OCI-LY7 (cell line): ENCODE results near the gene DISC1. TPM values are rescaled to one million over a fixed set of nuclear protein-coding genes. Genes with fewer than 3 reads are reported as not detected.

Experiments
- BruUV-seq: library from RNA; stranded (reverse); fragments of 400-500 nt; replicated peaks from 2 replicates; lab custom pipeline; 2021; lab: Mats Ljungman, UMichigan
- CTCF ChIA-PET: fragments of 300-600 bp; sonication (Branson Sonifier 250); formaldehyde crosslinking; loops from one replicate; lab custom pipeline; 2022; ENCODE audit warnings: antibody characterized with exemption; ENCODE audit not compliant: unreplicated experiment; lab: Charles Lee
- POLR2A ChIA-PET: fragments of 300-600 bp; sonication (Branson Sonifier 250); formaldehyde crosslinking; loops from one replicate; lab custom pipeline; 2022; ENCODE audit warnings: antibody characterized with exemption; lab: Charles Lee
- DNase-seq: peaks from one replicate; pipeline ENCODE4 v3.0.0-alpha.2; 2015; ENCODE audit warnings: low spot score
- H2AFZ ChIP-seq: fragments of 200-600 bp; sonication (generic), shearing (Covaris generic); 2 replicates; pipeline ENCODE4 v1.6.1; 2014; ENCODE audit warnings: mild to moderate bottlenecking, antibody characterized with exemption, low read length, moderate library complexity
- H3K27ac ChIP-seq: fragments of 200-600 bp; sonication (generic); 2 replicates; pipeline ENCODE4 v1.5.1; 2014; ENCODE audit warnings: mixed run types, low read depth, mild to moderate bottlenecking, moderate library complexity, low read length, inconsistent platforms; ENCODE audit not compliant: poor library complexity, severe bottlenecking
- H3K36me3 ChIP-seq: fragments of 200-600 bp; sonication (generic); 2 replicates; pipeline ENCODE4 v1.6.1; 2014; ENCODE audit warnings: mild to moderate bottlenecking, antibody characterized with exemption, low read length, moderate library complexity, mixed read lengths; ENCODE audit not compliant: insufficient read depth
- H3K4me1 ChIP-seq: fragments of 200-600 bp; sonication (generic); 2 replicates; pipeline ENCODE4 v1.5.1; 2014; ENCODE audit warnings: mild to moderate bottlenecking, low read length; ENCODE audit not compliant: insufficient read depth, poor library complexity, severe bottlenecking
- H3K4me2 ChIP-seq: fragments of 200-600 bp; sonication (generic); 2 replicates; pipeline ENCODE4 v1.6.1; 2014; ENCODE audit warnings: mild to moderate bottlenecking, low read length
- H3K4me3 ChIP-seq: fragments of 200-600 bp; sonication (generic); 2 replicates; pipeline ENCODE4 v1.5.1; 2014; ENCODE audit warnings: mild to moderate bottlenecking, low read depth, low read length; ENCODE audit not compliant: poor library complexity, severe bottlenecking
- H3K79me2 ChIP-seq: fragments of 200-600 bp; sonication (generic); 2 replicates; pipeline ENCODE4 v1.6.1; 2016; ENCODE audit warnings: low read depth, mild to moderate bottlenecking, low read length, moderate library complexity, mixed read lengths; ENCODE audit not compliant: insufficient read depth
- H3K9me2 ChIP-seq: fragments of 200-600 bp; sonication (generic); 2 replicates; pipeline ENCODE4 v1.6.1; 2016; ENCODE audit warnings: mild to moderate bottlenecking, low read length, mixed read lengths; ENCODE audit not compliant: insufficient read depth
- H3K9me3 ChIP-seq: fragments of 200-600 bp; sonication (generic); 2 replicates; pipeline ENCODE4 v1.6.1; 2014; ENCODE audit warnings: mild to moderate bottlenecking, mixed run types, low read length, mixed read lengths
- H4K20me1 ChIP-seq: fragments of 200-600 bp; sonication (generic); 2 replicates; pipeline ENCODE4 v1.6.1; 2014; ENCODE audit warnings: mild to moderate bottlenecking, antibody characterized with exemption, low read length, moderate library complexity, mixed read lengths; ENCODE audit not compliant: insufficient read depth
- EZH2phosphoT487 ChIP-seq: fragments of 200-600 bp; sonication (generic); IDR thresholded peaks from 2 replicates; pipeline ENCODE4 v1.6.1; 2018; ENCODE audit warnings: low read depth, borderline replicate concordance, mild to moderate bottlenecking, mixed run types, antibody characterized with exemption, low read length, moderate library complexity, mixed read lengths
- intact Hi-C: fragments of 100-400 bp; cut with micrococcal nuclease; formaldehyde crosslinking; loops from one replicate; pipeline ENCODE4 v1.10.0; 2022; ENCODE audit not compliant: unreplicated experiment
- total RNA-seq, 2 experiments: library from RNA; depleted of rRNA in 1 of 2; stranded (reverse); fragments of >200 nt in 1 of 2; shearing (Covaris generic) in 1 of 2; gene quantifications; 2 replicates each; pipeline ENCODE4 v1.2.3, GENCODE V29; 2014 to 2022
- TF ChIP-seq, protein P1 (sequence below): fragments of 200-600 bp; sonication (generic); conservative IDR thresholded peaks from 2 replicates; pipeline ENCODE4 v1.5.1; 2014; ENCODE audit warnings: mild to moderate bottlenecking, antibody characterized with exemption, low read length, moderate library complexity, mixed read lengths

DISC1 gene
- total RNA-seq, 2 experiments from 2014 or later: 0.91 TPM; not detected in 1

DNA sequence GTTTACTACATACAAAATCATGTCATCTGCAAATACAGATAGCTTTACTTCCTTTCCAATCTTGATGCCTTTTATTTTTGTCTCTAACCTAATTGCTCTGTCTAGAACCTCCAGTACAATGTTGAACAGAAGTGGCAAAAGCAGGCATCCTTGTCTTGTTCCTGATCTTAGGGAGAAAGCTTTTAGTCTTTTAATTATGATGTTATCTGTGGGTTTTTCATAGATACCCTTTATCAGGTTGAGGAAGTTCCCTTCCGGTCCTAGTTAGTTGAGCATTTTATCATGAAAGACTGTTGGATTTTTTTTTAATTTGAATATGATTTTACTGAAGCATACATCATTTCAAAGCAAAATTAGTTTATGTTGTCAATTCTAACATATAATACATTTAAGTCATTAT is 45.7 kb upstream of the DISC1 start:
- intact Hi-C loops: no loop called here
- Histone ChIP-seq H2AFZ (no peak overlapping the region), H3K9me2 (no peaks in the 10 kb centered on the region), H3K36me3 (no peaks in the 10 kb centered on the region), H3K4me3 (no peak overlapping the region), H3K9me3 (no peaks in the 10 kb centered on the region), H3K4me1 (no peaks in the 10 kb centered on the region), H3K79me2 (no peaks in the 10 kb centered on the region), H3K4me2 (no peak overlapping the region), H4K20me1 (no peaks in the 10 kb centered on the region), H3K27ac (no peak overlapping the region)
- TF ChIP-seq EZH2phosphoT487: no peak
- TF ChIP-seq, protein P1, sequence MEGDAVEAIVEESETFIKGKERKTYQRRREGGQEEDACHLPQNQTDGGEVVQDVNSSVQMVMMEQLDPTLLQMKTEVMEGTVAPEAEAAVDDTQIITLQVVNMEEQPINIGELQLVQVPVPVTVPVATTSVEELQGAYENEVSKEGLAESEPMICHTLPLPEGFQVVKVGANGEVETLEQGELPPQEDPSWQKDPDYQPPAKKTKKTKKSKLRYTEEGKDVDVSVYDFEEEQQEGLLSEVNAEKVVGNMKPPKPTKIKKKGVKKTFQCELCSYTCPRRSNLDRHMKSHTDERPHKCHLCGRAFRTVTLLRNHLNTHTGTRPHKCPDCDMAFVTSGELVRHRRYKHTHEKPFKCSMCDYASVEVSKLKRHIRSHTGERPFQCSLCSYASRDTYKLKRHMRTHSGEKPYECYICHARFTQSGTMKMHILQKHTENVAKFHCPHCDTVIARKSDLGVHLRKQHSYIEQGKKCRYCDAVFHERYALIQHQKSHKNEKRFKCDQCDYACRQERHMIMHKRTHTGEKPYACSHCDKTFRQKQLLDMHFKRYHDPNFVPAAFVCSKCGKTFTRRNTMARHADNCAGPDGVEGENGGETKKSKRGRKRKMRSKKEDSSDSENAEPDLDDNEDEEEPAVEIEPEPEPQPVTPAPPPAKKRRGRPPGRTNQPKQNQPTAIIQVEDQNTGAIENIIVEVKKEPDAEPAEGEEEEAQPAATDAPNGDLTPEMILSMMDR: no peak
- no peak for DNase-seq
- ChIA-PET CTCF (no interaction called here), POLR2A (no interaction called here)
- no TSS peak for BruUV-seq

DNA sequence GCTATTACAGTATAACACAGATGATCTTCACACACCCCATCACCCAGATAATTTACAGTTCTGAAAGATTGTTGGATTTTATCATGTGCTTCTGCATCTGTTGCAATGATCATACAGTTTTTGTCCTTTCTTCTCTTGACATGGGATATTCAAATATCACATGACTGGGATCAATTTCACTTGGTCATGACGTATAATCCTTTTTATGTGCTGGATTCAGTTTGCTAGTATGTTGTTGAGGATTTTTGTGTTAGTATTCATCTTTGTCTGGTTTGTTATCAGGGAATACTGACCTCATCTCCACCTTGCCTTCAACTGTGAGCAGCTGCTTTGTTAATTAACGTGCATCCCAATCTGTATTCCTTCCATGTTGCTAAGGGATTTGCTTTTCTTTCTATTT is 44.7 kb upstream of the DISC1 start:
- H3K27ac ChIP-seq: no peak overlapping the region
- H3K4me2 ChIP-seq: no peak overlapping the region
- H3K36me3 ChIP-seq: no peaks in the 10 kb centered on the region
- H3K9me2 ChIP-seq: no peaks in the 10 kb centered on the region
- H3K79me2 ChIP-seq: no peaks in the 10 kb centered on the region
- no TSS peak for BruUV-seq
- no peaks in the 10 kb centered on the region for H3K9me3 ChIP-seq
- intact Hi-C loops: no loop called here
- ChIA-PET POLR2A (interaction anchor here (1.1 to 1.2 kb wide), 2 partner anchors 19 to 244 kb away, joined by 4 to 5 read pairs; partner anchors contain the start of genes EXOC8 and SPRTN), CTCF (no interaction called here)
- DNase-seq: no peak
- TF ChIP-seq, protein P1: no peak
- no peak for TF ChIP-seq EZH2phosphoT487
- H2AFZ ChIP-seq: no peak overlapping the region
- H3K4me1 ChIP-seq: no peaks in the 10 kb centered on the region
- no peaks in the 10 kb centered on the region for H4K20me1 ChIP-seq
- H3K4me3 ChIP-seq: no peak overlapping the region

DNA sequence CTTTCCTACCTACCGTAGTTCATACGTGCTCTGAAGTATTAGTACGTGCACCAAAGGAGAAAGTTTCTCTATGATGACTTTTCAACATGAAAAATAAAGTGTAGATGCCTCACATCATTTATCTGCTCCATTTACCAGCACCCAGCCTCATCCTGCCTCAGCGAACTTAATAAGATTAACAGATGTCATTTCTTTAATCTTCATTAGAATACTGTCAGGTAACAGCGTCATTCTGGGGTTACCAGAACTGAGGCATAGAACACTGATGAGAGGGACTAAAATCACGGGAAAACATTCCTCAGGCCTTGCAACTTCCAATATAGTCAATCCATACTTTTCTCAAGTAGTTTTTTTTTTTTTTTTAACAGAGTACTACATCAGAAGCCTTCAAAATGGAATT is 43.2 kb upstream of the DISC1 start:
- ChIA-PET POLR2A (interaction anchor here (0.6 to 1.2 kb wide), 2 partner anchors 155 to 246 kb away, joined by 3 to 4 read pairs; partner anchors contain the start of genes EXOC8 and SPRTN), CTCF (no interaction called here)
- Histone ChIP-seq H3K4me3 (no peak overlapping the region), H3K4me1 (no peaks in the 10 kb centered on the region), H3K36me3 (no peaks in the 10 kb centered on the region), H3K27ac (no peak overlapping the region), H3K9me3 (no peaks in the 10 kb centered on the region), H3K9me2 (no peaks in the 10 kb centered on the region), H3K4me2 (no peak overlapping the region), H4K20me1 (no peaks in the 10 kb centered on the region), H3K79me2 (no peaks in the 10 kb centered on the region), H2AFZ (no peak overlapping the region)
- DNase-seq: no peak
- BruUV-seq: no TSS peak
- no peak for TF ChIP-seq EZH2phosphoT487
- TF ChIP-seq, protein P1: no peak
- intact Hi-C loops: no loop called here
